VCaP (cell line): ENCODE results near the gene G2E3.
"Not testable (repeated sequence)": the region's sequence is repeated elsewhere in the genome, so short reads cannot be mapped to it uniquely, and the experiment has no call there.

Experiments used
- H3K27ac ChIP-seq: fragments of 450-650 bp; 2 replicates; pipeline ENCODE4 v1.5.1; 2017
- TF ChIP-seq, protein P1 (sequence below): fragments of 450-650 bp; conservative IDR thresholded peaks from 2 replicates; pipeline ENCODE4 v1.5.1; 2017; ENCODE audit warnings: mild to moderate bottlenecking, moderate library complexity

The G2E3 gene

DNA sequence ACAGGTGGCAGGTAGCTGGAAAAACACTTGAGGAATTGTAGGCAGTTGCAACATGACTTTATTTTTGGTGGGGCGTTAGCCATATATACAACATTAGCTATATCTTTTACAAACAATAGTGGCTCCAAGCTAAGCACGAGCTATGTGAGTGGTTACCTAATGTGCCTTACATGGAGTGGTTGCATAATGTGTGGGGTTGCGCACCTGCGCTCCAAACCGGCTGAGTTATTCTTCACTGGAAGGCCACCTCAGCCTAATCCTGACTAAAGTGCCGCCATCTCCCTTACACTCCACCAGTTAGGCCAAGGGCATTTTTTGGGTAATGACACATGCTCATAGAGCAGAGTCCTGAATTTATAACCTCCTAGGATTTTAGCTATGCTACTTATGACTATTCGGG is 31.8 kb upstream of the G2E3 start:
- TF ChIP-seq, protein P1, sequence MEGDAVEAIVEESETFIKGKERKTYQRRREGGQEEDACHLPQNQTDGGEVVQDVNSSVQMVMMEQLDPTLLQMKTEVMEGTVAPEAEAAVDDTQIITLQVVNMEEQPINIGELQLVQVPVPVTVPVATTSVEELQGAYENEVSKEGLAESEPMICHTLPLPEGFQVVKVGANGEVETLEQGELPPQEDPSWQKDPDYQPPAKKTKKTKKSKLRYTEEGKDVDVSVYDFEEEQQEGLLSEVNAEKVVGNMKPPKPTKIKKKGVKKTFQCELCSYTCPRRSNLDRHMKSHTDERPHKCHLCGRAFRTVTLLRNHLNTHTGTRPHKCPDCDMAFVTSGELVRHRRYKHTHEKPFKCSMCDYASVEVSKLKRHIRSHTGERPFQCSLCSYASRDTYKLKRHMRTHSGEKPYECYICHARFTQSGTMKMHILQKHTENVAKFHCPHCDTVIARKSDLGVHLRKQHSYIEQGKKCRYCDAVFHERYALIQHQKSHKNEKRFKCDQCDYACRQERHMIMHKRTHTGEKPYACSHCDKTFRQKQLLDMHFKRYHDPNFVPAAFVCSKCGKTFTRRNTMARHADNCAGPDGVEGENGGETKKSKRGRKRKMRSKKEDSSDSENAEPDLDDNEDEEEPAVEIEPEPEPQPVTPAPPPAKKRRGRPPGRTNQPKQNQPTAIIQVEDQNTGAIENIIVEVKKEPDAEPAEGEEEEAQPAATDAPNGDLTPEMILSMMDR, result no peak
- no peak overlapping the region for H3K27ac ChIP-seq

DNA sequence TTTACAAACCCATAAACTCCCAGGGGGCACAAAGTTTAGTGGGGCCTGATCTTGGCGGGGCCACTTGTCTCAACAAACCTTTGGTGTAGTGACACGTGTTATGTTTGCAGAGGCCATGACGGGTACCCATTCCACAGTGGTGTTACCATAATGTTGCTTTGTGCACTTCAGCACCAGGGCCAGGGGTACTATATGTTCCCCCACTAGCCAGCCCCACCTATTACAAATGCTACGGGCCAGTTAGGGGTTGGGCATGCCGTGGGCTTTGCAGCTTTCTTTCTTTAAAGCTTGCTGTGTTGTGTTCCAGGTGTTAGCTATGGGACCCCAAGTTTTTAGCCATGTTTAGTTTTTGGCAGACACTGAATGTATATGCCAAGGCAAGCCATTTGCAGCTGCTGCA is 30.8 kb upstream of the G2E3 start:
- no peak overlapping the region for H3K27ac ChIP-seq
- TF ChIP-seq, protein P1, result no peak

DNA sequence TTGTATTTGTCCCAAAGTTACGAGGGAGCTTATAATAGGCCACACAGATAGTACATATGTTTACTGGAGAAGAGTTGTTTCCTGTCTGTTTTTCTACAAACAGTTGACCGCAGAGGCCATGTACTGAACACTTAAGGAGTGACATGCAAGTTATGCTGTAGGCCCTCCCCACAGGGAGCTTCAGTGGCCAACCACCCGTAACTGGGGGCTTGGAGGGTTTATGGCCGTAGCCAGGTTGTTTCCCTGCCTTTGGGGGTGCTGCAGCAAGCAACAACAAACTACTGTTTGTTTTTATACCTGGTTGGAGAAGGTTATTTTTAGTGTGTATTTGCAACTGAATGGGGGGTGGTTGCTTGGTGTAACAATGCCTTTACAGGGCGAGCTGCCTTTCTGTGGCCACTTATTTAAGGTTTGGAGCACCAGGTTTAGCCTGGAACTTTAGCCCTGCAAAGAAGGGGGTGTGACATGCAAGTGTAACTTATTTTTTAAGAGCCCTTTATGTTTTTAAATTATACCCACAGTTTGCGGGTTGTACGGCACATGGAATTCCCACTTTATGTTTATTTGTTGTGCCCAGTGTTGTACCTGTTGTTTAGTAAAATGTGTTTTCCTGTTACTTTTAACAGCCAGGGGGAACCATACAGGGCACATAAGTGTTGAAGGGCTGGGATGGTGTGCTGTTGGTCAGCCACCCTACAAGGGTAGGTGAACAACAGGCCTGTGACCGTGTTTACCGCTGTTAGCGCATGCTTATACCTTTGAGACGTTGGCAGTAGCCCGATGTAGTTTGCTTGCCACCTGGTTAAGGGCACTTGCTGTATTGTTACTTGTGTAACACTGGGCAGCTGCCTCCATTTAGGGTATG is 29.9 kb upstream of the G2E3 start:
- no peak overlapping the region for H3K27ac ChIP-seq
- TF ChIP-seq, protein P1, result no peak

DNA sequence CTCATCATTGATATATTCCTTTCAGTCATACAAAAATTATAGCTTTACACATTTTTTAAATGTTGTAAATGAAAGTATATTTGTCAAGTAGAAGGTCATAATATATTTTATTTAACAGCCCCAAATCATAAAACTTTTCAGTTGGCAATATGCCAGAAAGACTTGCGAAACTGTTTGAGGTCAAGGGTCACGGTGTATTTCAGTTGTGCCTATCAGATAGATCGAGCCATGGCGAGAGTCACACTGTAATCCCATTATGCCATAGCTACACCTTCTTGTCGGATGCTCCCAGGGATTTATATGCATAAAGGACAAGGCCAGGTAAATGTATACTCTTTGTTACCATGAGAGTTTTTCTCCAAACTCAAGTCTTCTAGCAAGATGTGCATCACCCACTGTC is 26.7 kb upstream of the G2E3 start:
- no peak overlapping the region for H3K27ac ChIP-seq
- TF ChIP-seq, protein P1, result no peak

DNA sequence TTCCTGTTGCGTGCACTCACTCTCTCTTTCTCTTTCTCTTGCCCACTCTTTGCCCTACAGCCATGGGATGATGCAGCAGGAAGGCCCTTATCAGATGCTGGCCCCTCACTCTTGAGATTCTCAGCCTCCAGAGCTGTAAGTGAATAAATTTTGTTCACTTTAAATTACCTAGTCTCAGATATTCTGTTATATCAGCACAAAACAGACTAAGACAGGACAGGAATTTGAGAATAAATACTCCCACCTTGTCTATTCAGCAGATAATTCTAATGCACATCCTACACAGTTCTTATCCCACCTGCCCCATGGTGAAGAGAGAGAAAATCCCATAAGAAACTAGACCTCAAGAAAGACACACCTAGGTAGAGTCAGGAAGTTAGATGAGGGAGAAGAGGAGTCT is 25.8 kb upstream of the G2E3 start:
- TF ChIP-seq, protein P1, result no peak
- H3K27ac ChIP-seq, result no peak overlapping the region

DNA sequence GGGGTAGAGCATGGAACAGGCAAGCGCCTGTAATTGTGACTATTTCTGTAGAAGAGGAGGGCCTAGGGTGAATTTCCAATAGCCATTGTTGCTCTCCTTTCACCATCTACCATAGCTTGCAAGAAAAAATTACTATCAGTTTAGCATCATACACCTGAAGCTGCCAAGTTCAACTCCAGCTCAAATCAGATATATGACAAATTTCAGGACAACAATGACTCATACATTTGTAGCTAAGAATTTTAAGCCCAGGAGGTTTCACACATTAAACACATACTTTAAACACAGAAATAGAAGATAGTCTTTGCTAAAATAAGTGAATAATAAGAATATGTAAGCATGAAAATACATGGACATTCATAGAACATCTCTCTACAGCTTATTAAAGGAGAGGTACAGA is 17.6 kb upstream of the G2E3 start:
- no peak overlapping the region for H3K27ac ChIP-seq
- TF ChIP-seq, protein P1, result no peak

DNA sequence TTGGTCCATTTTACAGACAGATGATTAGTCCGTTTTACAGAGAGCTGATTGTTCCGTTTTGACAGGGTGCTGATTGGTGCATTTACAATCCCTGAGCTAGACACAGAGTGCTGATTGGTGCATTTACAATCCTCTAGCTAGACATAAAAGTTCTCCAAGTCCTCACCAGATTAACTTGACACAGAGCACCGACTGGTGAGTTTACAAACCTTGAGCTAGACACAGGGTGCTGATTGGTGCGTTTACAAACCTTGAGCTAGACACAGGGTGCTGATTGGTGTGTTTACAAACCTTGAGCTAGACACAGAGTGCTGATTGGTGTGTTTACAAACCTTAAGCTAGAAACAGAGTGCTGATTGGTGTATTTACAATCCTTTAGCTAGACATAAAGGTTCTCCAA is 12.2 kb upstream of the G2E3 start:
- not testable (repeated sequence) for H3K27ac ChIP-seq

DNA sequence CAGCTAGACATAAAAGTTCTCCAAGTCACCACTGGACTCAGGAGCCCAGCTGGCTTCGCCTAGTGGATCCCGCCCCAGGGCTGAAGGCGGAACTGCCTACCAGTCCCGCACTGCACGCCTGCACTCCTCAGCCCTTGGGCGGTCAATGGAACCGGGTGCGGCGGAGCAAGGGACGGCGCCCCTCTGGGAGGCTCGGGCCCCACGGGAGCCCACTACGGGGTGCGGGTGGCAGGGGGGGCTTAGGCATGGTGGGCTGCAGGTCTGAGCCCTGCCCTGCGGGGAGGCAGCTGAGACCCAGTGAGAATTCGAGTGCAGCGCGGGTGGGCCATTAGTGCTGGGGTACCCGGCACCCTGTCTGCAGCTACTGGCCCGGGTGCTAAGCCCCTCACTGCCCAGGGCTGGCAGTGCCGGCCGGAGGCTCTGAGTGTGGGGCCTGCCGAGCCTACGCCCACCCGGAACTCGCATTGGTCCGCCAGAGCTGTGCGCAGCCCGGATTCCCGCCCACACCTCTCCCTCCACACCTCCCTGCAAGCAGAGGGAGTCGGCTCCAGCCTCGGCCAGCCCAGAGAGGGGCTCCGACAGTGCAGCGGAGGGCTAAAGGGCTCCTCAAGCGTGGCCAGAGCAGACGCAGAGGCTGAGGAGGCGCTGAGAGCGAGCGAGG is 11.4 kb upstream of the G2E3 start:
- H3K27ac ChIP-seq, result no peak overlapping the region
- TF ChIP-seq, protein P1, result no peak
